HepG2 (cell line): ENCODE measurements around the gene CAPN15. TPM values are rescaled to one million over a fixed set of nuclear protein-coding genes. Genes with fewer than 3 reads are reported as not detected.
A peak's percentile ranks its signal among the peaks of the same experiment; 100 is the strongest.

Experiments
- ELF4 ChIP-seq: sonication (generic); formaldehyde crosslinking; IDR thresholded peaks from 2 replicates; pipeline ENCODE4 v1.5.0; 2020; ENCODE audit warnings: missing genetic modification reagents, mild to moderate bottlenecking, moderate library complexity, borderline replicate concordance
- FOXJ3 ChIP-seq: sonication (generic); formaldehyde crosslinking; IDR thresholded peaks from 2 replicates; pipeline ENCODE4 v1.4.0; 2020; ENCODE audit warnings: missing genetic modification reagents, mild to moderate bottlenecking, borderline replicate concordance
- HNRNPLL ChIP-seq: fragments of 200-400 bp; formaldehyde crosslinking; IDR thresholded peaks from 2 replicates; pipeline ENCODE4 v1.6.1; 2017; ENCODE audit warnings: mild to moderate bottlenecking, low read depth, low read length; ENCODE audit not compliant: poor library complexity, severe bottlenecking
- MZF1 ChIP-seq: sonication (generic); formaldehyde crosslinking; IDR thresholded peaks from 2 replicates; pipeline ENCODE4 v1.8.1; 2023; ENCODE audit warnings: mild to moderate bottlenecking, missing genetic modification reagents, borderline replicate concordance
- RBFOX2 ChIP-seq: fragments of 200-400 bp; formaldehyde crosslinking; IDR thresholded peaks from 2 replicates; pipeline ENCODE4 v1.6.1; 2017; ENCODE audit warnings: low read depth, mild to moderate bottlenecking, low read length
- ZBTB40 ChIP-seq, 2 experiments: fragments of 450-650 bp in 1 of 2; sonication (generic) in 1 of 2; formaldehyde crosslinking in 1 of 2; IDR thresholded peaks; 2 replicates each; pipeline versions ENCODE4 v1.6.1 to v1.8.0; 2016 to 2022; ENCODE audit warnings: antibody characterized with exemption in 1 of 2, mild to moderate bottlenecking in 1 of 2, missing genetic modification reagents in 1 of 2
- ZMYM2 ChIP-seq: sonication (generic); formaldehyde crosslinking; IDR thresholded peaks from 2 replicates; pipeline ENCODE4 v1.8.0; 2022; ENCODE audit warnings: mild to moderate bottlenecking, missing genetic modification reagents
- ZNF18 ChIP-seq: sonication (generic); formaldehyde crosslinking; IDR thresholded peaks from 2 replicates; pipeline ENCODE4 v1.8.0; 2022; ENCODE audit warnings: mild to moderate bottlenecking, missing genetic modification reagents; ENCODE audit not compliant: insufficient replicate concordance
- ZNF513 ChIP-seq: sonication (generic); formaldehyde crosslinking; conservative IDR thresholded peaks from 2 replicates; pipeline ENCODE4 v1.5.0; 2020; ENCODE audit warnings: missing genetic modification reagents
- polyA plus RNA-seq, 8 experiments: library from polyadenylated mRNA; depleted of rRNA in 3 of 8; stranded (reverse) in 7 of 8; unstranded in 1 of 8; fragments of >200 nt; fragmentation: Illumina TruSeq in 4 of 8; extraction: Trizol in 4 of 8; gene quantifications; 2 replicates each; pipeline versions ENCODE4 v1.2.1 to v1.2.3, GENCODE V29; 2011 to 2016; ENCODE audit warnings: low read depth in 4 of 8, missing spikeins in 1 of 8, mixed read lengths in 1 of 8; ENCODE audit not compliant: insufficient read depth in 1 of 8
- total RNA-seq, 5 experiments: library from RNA; depleted of rRNA; stranded (reverse); fragments of >200 nt; fragmentation: Illumina TruSeq; extraction: Trizol; gene quantifications; 2 replicates each; pipeline ENCODE4 v1.2.3, GENCODE V29; 2016; ENCODE audit warnings: low read depth in 1 of 5
- TF ChIP-seq, protein P1 (sequence below): IDR thresholded peaks from 2 replicates; pipeline ENCODE4 v1.4.0; 2020; ENCODE audit warnings: mild to moderate bottlenecking, missing genetic modification reagents

Gene CAPN15
- total and polyA plus RNA-seq, 2 of the 13 experiments (the other 11 are each of a cell fraction or from before 2014, with no cell fraction given): 14.9 to 24.5 TPM

GRCh38 chr16:543301-544164, 16.0 kb downstream of the CAPN15 start (continued):
- TF ChIP-seq, protein P1, sequence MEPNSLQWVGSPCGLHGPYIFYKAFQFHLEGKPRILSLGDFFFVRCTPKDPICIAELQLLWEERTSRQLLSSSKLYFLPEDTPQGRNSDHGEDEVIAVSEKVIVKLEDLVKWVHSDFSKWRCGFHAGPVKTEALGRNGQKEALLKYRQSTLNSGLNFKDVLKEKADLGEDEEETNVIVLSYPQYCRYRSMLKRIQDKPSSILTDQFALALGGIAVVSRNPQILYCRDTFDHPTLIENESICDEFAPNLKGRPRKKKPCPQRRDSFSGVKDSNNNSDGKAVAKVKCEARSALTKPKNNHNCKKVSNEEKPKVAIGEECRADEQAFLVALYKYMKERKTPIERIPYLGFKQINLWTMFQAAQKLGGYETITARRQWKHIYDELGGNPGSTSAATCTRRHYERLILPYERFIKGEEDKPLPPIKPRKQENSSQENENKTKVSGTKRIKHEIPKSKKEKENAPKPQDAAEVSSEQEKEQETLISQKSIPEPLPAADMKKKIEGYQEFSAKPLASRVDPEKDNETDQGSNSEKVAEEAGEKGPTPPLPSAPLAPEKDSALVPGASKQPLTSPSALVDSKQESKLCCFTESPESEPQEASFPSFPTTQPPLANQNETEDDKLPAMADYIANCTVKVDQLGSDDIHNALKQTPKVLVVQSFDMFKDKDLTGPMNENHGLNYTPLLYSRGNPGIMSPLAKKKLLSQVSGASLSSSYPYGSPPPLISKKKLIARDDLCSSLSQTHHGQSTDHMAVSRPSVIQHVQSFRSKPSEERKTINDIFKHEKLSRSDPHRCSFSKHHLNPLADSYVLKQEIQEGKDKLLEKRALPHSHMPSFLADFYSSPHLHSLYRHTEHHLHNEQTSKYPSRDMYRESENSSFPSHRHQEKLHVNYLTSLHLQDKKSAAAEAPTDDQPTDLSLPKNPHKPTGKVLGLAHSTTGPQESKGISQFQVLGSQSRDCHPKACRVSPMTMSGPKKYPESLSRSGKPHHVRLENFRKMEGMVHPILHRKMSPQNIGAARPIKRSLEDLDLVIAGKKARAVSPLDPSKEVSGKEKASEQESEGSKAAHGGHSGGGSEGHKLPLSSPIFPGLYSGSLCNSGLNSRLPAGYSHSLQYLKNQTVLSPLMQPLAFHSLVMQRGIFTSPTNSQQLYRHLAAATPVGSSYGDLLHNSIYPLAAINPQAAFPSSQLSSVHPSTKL (CRISPR knock-in tag): peak; percentile 46; the same call in 1 of the 2 replicates
- TF ChIP-seq ZMYM2 (0 out of 2 replicates have a peak, but pooled peaks have one; percentile 23), HNRNPLL (peak; percentile 48), RBFOX2 (peak; percentile 80), MZF1 (no peak), ELF4 (CRISPR knock-in tag) (no peak), FOXJ3 (CRISPR knock-in tag) (peak; percentile 43; the same call in 1 of the 2 replicates), ZNF513 (no peak), ZNF18 (CRISPR knock-in tag) (peak; percentile 49), ZBTB40 (IDR thresholded peaks at IDR 0.05) (no peak), ZBTB40 (CRISPR knock-in tag; IDR thresholded peaks at IDR 0.05) (peak; percentile 62; the same call in 1 of the 2 replicates)
